ENCODE data around the gene RER1.

Gene RER1

GRCh38 chr1:2388004-2388913 lies 3.4 kb upstream of the RER1 start:
- H3K4me3 ChIP-seq (ENCODE audit: low read depth, low read length) = no peak overlapping the region
- no peak for TF ChIP-seq CTCF (IDR thresholded peaks at IDR 0.05; ENCODE audit: insufficient read depth, low read depth, low read length, missing control alignments)
- DNase-seq (ENCODE audit: low read depth) = no peak

GRCh38 chr1:2389644-2390043 lies 2.0 kb upstream of the RER1 start:
- no peak for DNase-seq (ENCODE audit: low read depth)
- H3K4me3 ChIP-seq (ENCODE audit: low read depth, low read length) = no peak overlapping the region
- TF ChIP-seq CTCF (IDR thresholded peaks at IDR 0.05; ENCODE audit: insufficient read depth, low read depth, low read length, missing control alignments) = no peak

- DNase-seq (ENCODE audit: low read depth) = no peak
- peak overlapping the region; percentile 94 for H3K4me3 ChIP-seq (ENCODE audit: low read depth, low read length)
- TF ChIP-seq CTCF (IDR thresholded peaks at IDR 0.05; ENCODE audit: insufficient read depth, low read depth, low read length, missing control alignments) = no peak
These were observed 379 bp downstream of the RER1 start for GRCh38 chr1:2391931-2392509.

DNA sequence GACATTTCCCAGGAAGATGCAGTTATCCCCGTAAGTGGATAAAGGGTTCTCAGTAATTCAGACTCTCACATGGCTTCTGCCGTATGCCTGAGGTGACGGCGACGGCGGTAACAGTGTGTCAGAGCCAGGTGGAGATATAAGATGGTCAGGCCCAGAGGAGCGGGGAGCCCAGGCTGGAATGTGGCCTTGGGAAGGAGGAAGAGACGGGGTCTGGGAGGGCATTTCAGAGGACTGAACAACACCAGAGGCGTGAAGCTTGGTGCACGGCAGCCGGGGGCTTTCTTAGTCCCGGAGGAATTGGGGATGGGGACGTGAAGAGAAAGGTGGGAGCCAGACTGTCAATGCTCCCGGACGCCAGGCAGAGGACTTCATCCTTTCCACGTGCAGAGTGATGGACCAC lies 1.0 kb downstream of the RER1 start:
- DNase-seq (ENCODE audit: low read depth) = no peak
- H3K4me3 ChIP-seq (ENCODE audit: low read depth, low read length) = peak overlapping the region; percentile 94
- TF ChIP-seq CTCF (IDR thresholded peaks at IDR 0.05; ENCODE audit: insufficient read depth, low read depth, low read length, missing control alignments) = no peak

DNA sequence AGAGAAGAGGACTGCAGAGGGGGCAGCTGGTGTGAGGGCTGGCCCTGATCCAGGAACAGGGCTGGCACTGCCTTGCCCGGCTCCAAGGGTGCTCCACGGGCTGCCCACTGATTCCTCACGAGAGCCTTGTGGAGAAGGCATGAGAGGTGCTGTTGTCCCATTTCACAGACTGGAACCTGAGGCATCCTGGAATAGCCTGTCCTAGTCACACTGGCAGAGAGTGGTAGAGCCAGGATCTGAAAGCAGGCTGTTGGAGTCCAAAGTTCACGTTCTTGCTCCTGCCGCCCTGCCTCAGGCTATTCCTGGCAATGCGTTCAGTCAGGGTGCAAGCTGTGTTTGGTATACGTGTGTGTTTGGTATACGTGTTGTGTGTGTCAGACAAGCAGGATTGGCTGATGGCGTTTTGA lies 1.8 kb downstream of the RER1 start:
- no peak for TF ChIP-seq CTCF (IDR thresholded peaks at IDR 0.05; ENCODE audit: insufficient read depth, low read depth, low read length, missing control alignments)
- DNase-seq (ENCODE audit: low read depth) = no peak
- H3K4me3 ChIP-seq (ENCODE audit: low read depth, low read length) = no peak overlapping the region

- no peak for DNase-seq (ENCODE audit: low read depth)
- no peak for TF ChIP-seq CTCF (IDR thresholded peaks at IDR 0.05; ENCODE audit: insufficient read depth, low read depth, low read length, missing control alignments)
- no peak overlapping the region for H3K4me3 ChIP-seq (ENCODE audit: low read depth, low read length)
These were observed 2.6 kb downstream of the RER1 start for GRCh38 chr1:2394220-2394619.
